ENCODE results near the gene SMIM7. TPM values are rescaled to one million over a fixed set of nuclear protein-coding genes. Genes with fewer than 3 reads are reported as not detected.
A peak's percentile ranks its signal among the peaks of the same experiment; 100 is the strongest.

SMIM7 gene
- total RNA-seq, 1 donor from 2014 or later = 30.8 TPM

GRCh38 chr19:16627928-16628182 is 32.1 kb downstream of the SMIM7 start:
- intact Hi-C loops (cut with DNase I) = loop anchor here (2.0 kb wide), 3 partner anchors 33 to 55 kb away; partner anchors contain the start of genes SLC35E1, SMIM7 and TMEM38A
- ATAC-seq = no peak
- DNase-seq (ENCODE audit: missing footprints) = no peak

- intact Hi-C loops (cut with DNase I) = loop anchor here (2.0 kb wide), 1 partner anchor 43 kb away; no protein-coding TSS in a partner anchor
- ATAC-seq = no peak
These were observed 32.6 kb downstream of the SMIM7 start for GRCh38 chr19:16627193-16627927.

GRCh38 chr19:16626796-16627192 is 33.1 kb downstream of the SMIM7 start:
- DNase-seq (ENCODE audit: missing footprints) = no peak
- intact Hi-C loops (cut with DNase I) = loop anchor here (2.0 kb wide), 1 partner anchor 42 kb away; no protein-coding TSS in a partner anchor
- ATAC-seq = no peak

More at GRCh38 chr19:16627193-16627927, 32.6 kb downstream of the SMIM7 start:
- no peak for DNase-seq (ENCODE audit: missing footprints)

GRCh38 chr19:16625163-16625958 is 34.6 kb downstream of the SMIM7 start:
- no peak for ATAC-seq
- intact Hi-C loops (cut with DNase I) = no loop called here
- DNase-seq (ENCODE audit: missing footprints) = no peak

- intact Hi-C loops (cut with DNase I) = no loop called here
- ATAC-seq = no peak
- no peak for DNase-seq (ENCODE audit: missing footprints)
These were observed 35.7 kb downstream of the SMIM7 start for GRCh38 chr19:16624236-16624635.

GRCh38 chr19:16623576-16623975 is 36.4 kb downstream of the SMIM7 start:
- ATAC-seq = no peak
- intact Hi-C loops (cut with DNase I) = no loop called here
- no peak for DNase-seq (ENCODE audit: missing footprints)

GRCh38 chr19:16623066-16623465 is 36.9 kb downstream of the SMIM7 start:
- intact Hi-C loops (cut with DNase I) = no loop called here
- ATAC-seq = no peak
- DNase-seq (ENCODE audit: missing footprints) = no peak

- ATAC-seq = no peak
- DNase-seq (ENCODE audit: missing footprints) = no peak
- intact Hi-C loops (cut with DNase I) = no loop called here
These were observed 38.7 kb downstream of the SMIM7 start for GRCh38 chr19:16621165-16621800.

GRCh38 chr19:16620584-16620983 is 39.4 kb downstream of the SMIM7 start:
- ATAC-seq (no peak), DNase-seq (ENCODE audit: missing footprints) (no peak)
- intact Hi-C loops (cut with DNase I) = no loop called here

- intact Hi-C loops (cut with DNase I) = no loop called here
- ATAC-seq (no peak), DNase-seq (ENCODE audit: missing footprints) (no peak)
These were observed 39.9 kb downstream of the SMIM7 start for GRCh38 chr19:16620018-16620417.

GRCh38 chr19:16619457-16619856 is 40.5 kb downstream of the SMIM7 start:
- ATAC-seq (peak; percentile 87), DNase-seq (ENCODE audit: missing footprints) (peak; percentile 63)
- intact Hi-C loops (cut with DNase I) = no loop called here

GRCh38 chr19:16618248-16618647 is 41.7 kb downstream of the SMIM7 start:
- ATAC-seq (no peak), DNase-seq (ENCODE audit: missing footprints) (no peak)

GRCh38 chr19:16615808-16616207 is 44.1 kb downstream of the SMIM7 start:
- no peak for ATAC-seq
- intact Hi-C loops (cut with DNase I) = no loop called here

More at GRCh38 chr19:16618248-16618647, 41.7 kb downstream of the SMIM7 start:
- intact Hi-C loops (cut with DNase I) = no loop called here

GRCh38 chr19:16614941-16615340 is 45.0 kb downstream of the SMIM7 start:
- DNase-seq (ENCODE audit: missing footprints) = no peak
- ATAC-seq = no peak
- intact Hi-C loops (cut with DNase I) = no loop called here

More at GRCh38 chr19:16615808-16616207, 44.1 kb downstream of the SMIM7 start:
- no peak for DNase-seq (ENCODE audit: missing footprints)

- intact Hi-C loops (cut with DNase I) = no loop called here
- ATAC-seq (no peak), DNase-seq (ENCODE audit: missing footprints) (no peak)
These were observed 46.1 kb downstream of the SMIM7 start for GRCh38 chr19:16613841-16614240.

GRCh38 chr19:16612636-16613035 is 47.3 kb downstream of the SMIM7 start:
- intact Hi-C loops (cut with DNase I) = no loop called here
- DNase-seq (ENCODE audit: missing footprints) (no peak), ATAC-seq (no peak)

- intact Hi-C loops (cut with DNase I) = no loop called here
- ATAC-seq (no peak), DNase-seq (ENCODE audit: missing footprints) (no peak)
These were observed 48.8 kb downstream of the SMIM7 start for GRCh38 chr19:16611121-16611520.

- ATAC-seq = no peak
- intact Hi-C loops (cut with DNase I) = no loop called here
These were observed 50.3 kb downstream of the SMIM7 start for GRCh38 chr19:16609511-16610200.

GRCh38 chr19:16608290-16608739 is 51.6 kb downstream of the SMIM7 start:
- intact Hi-C loops (cut with DNase I) = no loop called here
- no peak for DNase-seq (ENCODE audit: missing footprints)

More at GRCh38 chr19:16609511-16610200, 50.3 kb downstream of the SMIM7 start:
- DNase-seq (ENCODE audit: missing footprints) = no peak

More at GRCh38 chr19:16608290-16608739, 51.6 kb downstream of the SMIM7 start:
- ATAC-seq = peak; percentile 76
